ENCODE measurements around the gene TMEM45A.
A peak's percentile ranks its signal among the peaks of the same experiment; 100 is the strongest.

Gene TMEM45A

DNA sequence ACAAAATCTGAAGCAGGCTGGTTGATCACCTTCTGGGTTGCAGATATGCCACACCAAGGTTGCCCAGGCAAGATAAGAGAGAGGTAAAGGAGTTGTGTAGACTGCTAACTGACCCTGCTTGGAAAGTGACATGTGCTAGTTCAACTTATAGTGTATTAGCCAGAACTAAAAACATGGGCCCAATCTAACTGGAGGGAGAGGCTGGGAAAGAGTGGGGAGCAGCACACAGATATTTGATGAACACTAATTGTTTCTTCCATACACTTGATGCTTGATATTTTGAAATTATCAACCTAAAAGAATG, 61.9 kb downstream of the TMEM45A start:
- peaks cover 3% of the 10 kb centered on the region for H3K36me3 Mint-ChIP-seq (ENCODE audit: low read depth)
- H3K27me3 Mint-ChIP-seq (ENCODE audit: low read depth), result no peaks in the 10 kb centered on the region
- H3K4me3 Mint-ChIP-seq, result no peak overlapping the region
- H3K9me3 Mint-ChIP-seq, result no peaks in the 10 kb centered on the region
- TF ChIP-seq, protein P1, sequence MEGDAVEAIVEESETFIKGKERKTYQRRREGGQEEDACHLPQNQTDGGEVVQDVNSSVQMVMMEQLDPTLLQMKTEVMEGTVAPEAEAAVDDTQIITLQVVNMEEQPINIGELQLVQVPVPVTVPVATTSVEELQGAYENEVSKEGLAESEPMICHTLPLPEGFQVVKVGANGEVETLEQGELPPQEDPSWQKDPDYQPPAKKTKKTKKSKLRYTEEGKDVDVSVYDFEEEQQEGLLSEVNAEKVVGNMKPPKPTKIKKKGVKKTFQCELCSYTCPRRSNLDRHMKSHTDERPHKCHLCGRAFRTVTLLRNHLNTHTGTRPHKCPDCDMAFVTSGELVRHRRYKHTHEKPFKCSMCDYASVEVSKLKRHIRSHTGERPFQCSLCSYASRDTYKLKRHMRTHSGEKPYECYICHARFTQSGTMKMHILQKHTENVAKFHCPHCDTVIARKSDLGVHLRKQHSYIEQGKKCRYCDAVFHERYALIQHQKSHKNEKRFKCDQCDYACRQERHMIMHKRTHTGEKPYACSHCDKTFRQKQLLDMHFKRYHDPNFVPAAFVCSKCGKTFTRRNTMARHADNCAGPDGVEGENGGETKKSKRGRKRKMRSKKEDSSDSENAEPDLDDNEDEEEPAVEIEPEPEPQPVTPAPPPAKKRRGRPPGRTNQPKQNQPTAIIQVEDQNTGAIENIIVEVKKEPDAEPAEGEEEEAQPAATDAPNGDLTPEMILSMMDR (IDR thresholded peaks at IDR 0.05; ENCODE audit: unreplicated experiment in 3 of 3), result no peak
- no peak overlapping the region for H3K27ac Mint-ChIP-seq
- peaks cover 15% of the 10 kb centered on the region for H3K4me1 Mint-ChIP-seq

DNA sequence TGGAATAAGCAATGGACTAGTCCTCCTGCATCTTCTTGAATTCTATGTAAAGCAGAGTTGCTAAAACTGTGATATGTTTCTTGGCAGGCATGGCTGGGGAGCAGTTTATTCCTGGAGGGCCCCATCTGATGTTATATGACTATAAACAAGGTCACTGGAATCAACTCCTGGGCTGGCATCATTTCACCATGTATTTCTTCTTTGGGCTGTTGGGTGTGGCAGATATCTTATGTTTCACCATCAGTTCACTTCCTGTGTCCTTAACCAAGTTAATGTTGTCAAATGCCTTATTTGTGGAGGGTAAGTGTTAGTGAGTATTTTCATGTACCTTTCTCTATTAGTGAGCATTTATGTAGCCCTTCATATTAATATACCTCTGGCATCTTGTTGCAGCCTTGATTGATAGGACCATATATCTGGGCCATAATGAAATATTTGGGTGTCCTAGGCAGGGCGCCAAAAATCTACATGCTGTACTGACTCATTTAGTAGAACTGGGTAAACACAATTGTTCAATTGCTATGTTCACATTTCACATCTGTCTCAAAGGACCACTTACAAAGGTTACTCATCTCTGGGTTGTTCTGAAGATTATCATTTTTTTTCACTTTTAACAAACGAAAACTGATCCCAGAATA, 64.4 kb downstream of the TMEM45A start:
- TF ChIP-seq, protein P1 (IDR thresholded peaks at IDR 0.05; ENCODE audit: unreplicated experiment in 3 of 3), result no peak
- no peak overlapping the region for H3K4me3 Mint-ChIP-seq
- peaks cover 3% of the 10 kb centered on the region for H3K36me3 Mint-ChIP-seq (ENCODE audit: low read depth)
- peaks cover 28% of the 10 kb centered on the region for H3K4me1 Mint-ChIP-seq
- H3K27ac Mint-ChIP-seq, result no peak overlapping the region
- no peaks in the 10 kb centered on the region for H3K9me3 Mint-ChIP-seq
- H3K27me3 Mint-ChIP-seq (ENCODE audit: low read depth), result no peaks in the 10 kb centered on the region

DNA sequence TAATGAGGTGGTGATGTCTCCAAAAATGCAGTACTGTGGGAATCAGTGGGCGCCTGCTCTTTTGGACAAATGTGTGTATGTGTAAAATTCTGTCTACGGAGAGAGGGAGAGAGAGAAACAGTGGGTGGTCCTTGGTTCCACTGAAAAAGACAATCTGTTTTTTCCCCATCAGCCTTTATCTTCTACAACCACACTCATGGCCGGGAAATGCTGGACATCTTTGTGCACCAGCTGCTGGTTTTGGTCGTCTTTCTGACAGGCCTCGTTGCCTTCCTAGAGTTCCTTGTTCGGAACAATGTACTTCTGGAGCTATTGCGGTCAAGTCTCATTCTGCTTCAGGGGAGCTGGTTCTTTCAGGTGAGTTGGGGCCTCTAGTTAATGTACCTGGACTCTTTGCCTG, 65.8 kb downstream of the TMEM45A start:
- Mint-ChIP-seq H3K4me1 (peaks cover 30% of the 10 kb centered on the region), H3K4me3 (no peak overlapping the region), H3K27me3 (ENCODE audit: low read depth) (no peaks in the 10 kb centered on the region), H3K9me3 (no peaks in the 10 kb centered on the region), H3K36me3 (ENCODE audit: low read depth) (peaks cover 3% of the 10 kb centered on the region), H3K27ac (no peak overlapping the region)
- TF ChIP-seq, protein P1 (IDR thresholded peaks at IDR 0.05; ENCODE audit: unreplicated experiment in 3 of 3), result no peak

DNA sequence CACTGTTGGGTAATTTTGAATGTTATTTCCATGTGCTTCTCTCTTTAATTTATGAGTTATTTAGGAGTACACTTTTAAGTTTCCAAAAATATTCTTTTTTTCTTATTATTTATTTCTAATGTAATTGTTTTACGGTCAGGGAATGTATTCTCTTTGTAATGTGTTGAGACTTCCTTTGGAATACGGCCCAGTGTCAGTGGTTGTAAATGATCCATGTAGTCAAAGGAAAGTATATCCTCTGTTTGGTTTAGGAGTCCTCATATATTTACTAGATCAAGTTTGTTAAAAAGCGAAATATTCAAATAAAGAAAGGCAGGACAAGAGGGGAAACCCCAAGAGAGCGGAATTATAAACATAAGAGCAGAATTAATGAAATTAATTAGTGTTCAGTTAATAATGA, 68.0 kb downstream of the TMEM45A start:
- Mint-ChIP-seq H3K27ac (peak overlapping the region; percentile 19 to 58 (median 19)), H3K9me3 (no peaks in the 10 kb centered on the region), H3K4me1 (peaks cover 30% of the 10 kb centered on the region), H3K4me3 (peak overlapping the region in 1 of 3 experiments; percentile 1), H3K27me3 (ENCODE audit: low read depth) (no peaks in the 10 kb centered on the region), H3K36me3 (ENCODE audit: low read depth) (peaks cover 3% of the 10 kb centered on the region)
- TF ChIP-seq, protein P1 (IDR thresholded peaks at IDR 0.05; ENCODE audit: unreplicated experiment in 3 of 3), result no peak

DNA sequence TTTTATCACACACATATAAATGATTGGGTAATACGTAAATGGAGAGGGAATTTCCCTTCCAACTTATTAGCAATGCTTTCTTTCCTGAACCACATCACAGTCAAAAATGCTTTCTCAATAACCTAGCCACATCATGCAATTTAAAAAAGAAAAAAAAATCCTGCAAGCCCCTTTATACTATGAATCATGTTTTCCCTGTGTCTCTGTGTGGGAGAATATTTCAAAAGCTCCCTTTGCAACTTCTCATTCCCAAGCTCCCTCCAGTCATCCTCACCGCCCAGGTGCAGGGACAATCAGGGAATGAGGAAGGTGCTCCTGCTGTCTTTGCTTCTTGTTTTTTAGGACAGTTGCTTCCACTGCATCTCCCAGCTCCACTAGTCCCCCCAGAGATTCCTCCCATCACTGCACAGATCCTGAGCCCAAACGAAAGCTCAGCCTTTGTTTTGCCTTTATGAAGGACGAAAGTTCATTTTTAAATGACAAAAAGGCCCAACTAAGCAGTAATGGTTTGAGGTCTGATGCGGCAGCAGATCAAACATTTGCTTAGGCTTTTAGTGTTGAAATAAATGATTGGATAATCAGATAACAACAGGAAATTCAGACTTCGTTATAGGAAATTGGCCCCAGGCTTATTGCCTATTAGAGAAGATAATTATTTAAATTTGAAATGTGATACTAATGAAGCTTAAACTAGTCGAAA, 69.2 kb downstream of the TMEM45A start:
- H3K4me1 Mint-ChIP-seq, result peaks cover 29% of the 10 kb centered on the region
- TF ChIP-seq, protein P1 (IDR thresholded peaks at IDR 0.05; ENCODE audit: unreplicated experiment in 3 of 3), result no peak
- H3K36me3 Mint-ChIP-seq (ENCODE audit: low read depth), result peaks cover 8% of the 10 kb centered on the region
- peak overlapping the region in 1 of 3 experiments; percentile 58 for H3K27ac Mint-ChIP-seq
- no peaks in the 10 kb centered on the region for H3K9me3 Mint-ChIP-seq
- no peak overlapping the region for H3K4me3 Mint-ChIP-seq
- no peaks in the 10 kb centered on the region for H3K27me3 Mint-ChIP-seq (ENCODE audit: low read depth)
